HG02852 (cell line): ENCODE measurements around the gene CMTM4.
"Not testable (repeated sequence)": the region's sequence is repeated elsewhere in the genome, so short reads cannot be mapped to it uniquely, and the experiment has no call there.

Experiments used
- ATAC-seq: cut with Tn5 transposase; IDR thresholded peaks from one replicate; pipeline ENCODE4 v1.9.1; 2021; ENCODE audit warnings: mild to moderate bottlenecking, moderate library complexity; ENCODE audit not compliant: unreplicated experiment

The CMTM4 gene

GRCh38 chr16:66705790-66706505 is 9.4 kb upstream of the CMTM4 start:
- ATAC-seq = no peak

DNA sequence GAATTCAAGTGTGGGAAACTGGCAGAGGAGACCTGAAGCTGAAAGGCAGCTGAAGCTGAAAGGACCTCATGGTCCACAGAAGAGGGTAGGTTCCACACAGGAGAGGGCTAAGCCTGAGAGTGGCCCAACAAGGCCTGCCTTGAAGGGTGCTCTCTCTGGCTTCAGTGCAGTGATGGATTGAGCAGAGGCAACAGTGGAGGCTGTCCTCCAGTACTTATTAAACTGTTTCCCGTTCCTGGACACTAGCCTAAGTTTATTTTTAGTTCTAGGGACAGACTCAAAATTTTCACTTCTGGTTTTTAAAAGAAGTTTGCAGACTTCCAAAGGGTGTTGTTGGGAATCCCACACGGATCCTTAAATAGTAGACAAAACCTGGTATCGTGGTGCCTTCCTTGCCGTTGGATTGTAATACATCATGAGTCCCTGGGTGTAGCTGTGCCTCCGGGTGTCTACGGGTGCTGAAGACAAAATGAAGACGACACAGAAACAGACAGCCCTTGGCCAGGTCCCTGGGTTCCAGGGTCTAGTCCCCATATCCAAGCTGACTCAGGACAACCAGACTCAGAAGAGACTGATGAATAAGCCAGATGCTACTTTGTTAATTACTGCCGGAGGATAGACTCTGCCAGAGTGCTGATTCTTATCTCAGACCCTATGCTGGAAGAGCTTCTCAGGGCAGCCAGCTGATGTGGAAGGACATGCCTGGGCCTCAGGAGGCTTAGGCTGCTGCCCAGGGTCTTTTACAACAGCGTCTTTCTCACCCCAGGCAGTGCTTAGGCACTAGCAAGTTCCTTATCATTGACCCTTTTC is 7.1 kb upstream of the CMTM4 start:
- no peak for ATAC-seq

GRCh38 chr16:66701516-66701915 is 5.0 kb upstream of the CMTM4 start:
- no peak for ATAC-seq

DNA sequence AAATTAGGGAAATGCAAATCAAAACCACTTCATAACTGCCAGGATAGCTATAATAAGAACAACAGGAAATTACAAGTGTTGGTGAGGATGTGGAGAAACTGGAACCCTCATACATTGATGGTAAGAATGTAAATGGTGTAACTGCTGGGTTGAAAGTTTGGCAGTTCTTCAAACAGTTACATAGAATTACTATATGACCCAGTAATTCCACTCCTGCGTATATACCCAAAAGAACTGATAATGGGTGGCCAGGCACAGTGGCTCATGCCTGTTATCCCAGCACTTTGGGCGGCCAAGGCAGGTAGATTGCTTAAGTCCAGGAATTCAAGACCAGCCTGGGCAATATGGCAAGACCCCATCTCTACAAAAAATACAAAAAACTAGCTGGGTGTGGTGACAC is 4.5 kb upstream of the CMTM4 start:
- ATAC-seq = no peak

DNA sequence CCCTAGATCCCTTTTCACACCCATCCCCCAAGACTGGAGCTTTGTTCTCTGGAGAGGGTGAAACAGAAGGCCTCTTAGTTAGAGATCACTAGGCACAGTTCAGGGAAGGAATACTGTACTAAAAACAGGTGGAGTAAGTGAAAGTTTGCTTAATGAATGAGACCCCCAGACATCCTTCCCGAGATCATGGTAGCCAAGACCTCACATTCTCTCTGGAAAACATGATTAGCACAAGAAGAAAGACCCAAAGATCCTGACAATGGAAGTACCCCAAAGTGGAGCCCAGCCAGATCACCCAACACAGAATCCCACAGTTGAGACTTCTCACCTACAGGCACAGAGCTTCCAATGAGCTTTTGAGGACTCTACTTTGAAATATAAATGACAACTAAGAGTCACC is 3.4 kb upstream of the CMTM4 start:
- ATAC-seq = no peak

- ATAC-seq = no peak
These were observed 1.5 kb upstream of the CMTM4 start for GRCh38 chr16:66698046-66698445.

GRCh38 chr16:66695935-66696668 is 441 bp downstream of the CMTM4 start:
- peak; percentile 56 for ATAC-seq

DNA sequence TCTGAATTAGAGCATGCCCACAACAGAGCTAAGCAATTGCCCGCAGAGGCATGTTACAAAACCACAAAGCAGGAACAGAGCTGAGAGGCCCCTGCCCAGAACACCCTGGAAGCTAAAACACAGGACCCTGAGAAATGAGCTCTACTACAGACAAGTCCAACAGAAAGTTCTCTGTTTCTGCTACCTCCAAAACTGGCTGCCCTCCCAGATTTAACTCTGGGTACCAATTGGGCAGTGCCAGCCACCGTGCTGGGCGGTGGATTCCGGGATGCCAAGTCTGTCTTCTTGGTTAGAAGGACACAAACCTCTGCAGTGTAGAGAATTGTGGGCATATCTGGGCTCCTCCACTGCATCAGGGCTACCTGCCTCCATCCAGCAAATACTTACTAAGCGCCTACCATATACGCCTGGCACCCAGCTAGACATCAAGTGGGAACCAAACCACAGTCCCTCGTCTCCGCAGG is 1.0 kb downstream of the CMTM4 start:
- no peak for ATAC-seq

DNA sequence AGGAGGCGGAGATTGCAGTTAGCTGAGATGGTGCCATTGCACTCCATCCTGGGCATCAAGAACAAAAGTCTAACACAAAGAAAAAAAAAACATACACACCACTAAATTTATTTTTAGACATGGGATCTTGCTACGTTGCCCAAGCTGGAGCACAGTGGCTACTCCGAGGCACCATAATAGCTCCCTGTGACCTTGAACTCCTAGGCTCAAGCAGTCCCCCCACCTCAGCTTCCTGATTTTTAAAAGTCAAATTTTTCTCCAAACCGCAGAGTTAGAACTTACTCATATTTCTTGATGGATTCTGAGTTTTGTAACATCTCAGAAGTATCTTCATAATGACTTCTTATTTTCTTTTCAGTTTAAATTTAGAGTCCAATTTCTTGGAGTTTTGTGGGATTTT is 3.4 kb downstream of the CMTM4 start:
- no peak for ATAC-seq

- no peak for ATAC-seq
These were observed 4.2 kb downstream of the CMTM4 start for GRCh38 chr16:66692341-66692740.

- no peak for ATAC-seq
These were observed 5.3 kb downstream of the CMTM4 start for GRCh38 chr16:66691234-66691633.

DNA sequence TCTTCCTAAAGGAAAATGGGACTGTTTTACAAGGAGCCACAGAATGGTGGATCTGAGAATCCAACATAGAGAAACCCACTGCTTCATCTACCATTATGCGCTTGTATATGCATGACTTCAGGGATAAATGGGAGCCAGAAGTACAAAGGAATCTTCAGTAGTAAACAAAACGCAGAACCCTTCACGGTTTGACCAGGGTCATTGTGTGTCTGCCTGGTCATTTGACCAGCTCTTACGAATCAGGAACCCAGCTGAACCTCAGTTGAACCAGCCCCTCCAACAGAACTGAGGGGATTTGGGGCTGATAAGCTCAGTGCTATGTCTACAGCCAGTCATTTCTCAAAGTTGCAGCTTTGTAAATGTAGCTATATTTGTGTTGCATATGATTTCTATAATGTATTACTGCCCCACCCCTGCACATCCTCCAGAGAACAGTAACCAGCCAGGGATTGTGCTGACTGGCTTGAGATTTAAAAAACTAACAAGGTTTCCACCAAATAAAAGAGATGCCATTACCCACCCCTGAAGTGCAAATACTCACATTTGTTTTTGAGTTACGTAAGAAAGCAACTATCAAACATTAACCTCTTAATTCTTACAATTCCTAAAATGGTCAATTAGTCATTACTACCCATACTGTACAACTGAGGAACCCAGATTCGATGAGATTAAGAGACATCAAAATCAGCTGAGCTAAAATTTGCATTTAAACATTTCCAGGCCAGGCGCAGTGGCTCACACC is 6.3 kb downstream of the CMTM4 start:
- ATAC-seq = no peak

GRCh38 chr16:66689282-66689681 is 7.3 kb downstream of the CMTM4 start:
- ATAC-seq = no peak

GRCh38 chr16:66687906-66688625 is 8.5 kb downstream of the CMTM4 start:
- no peak for ATAC-seq

GRCh38 chr16:66685501-66686115 is 10.9 kb downstream of the CMTM4 start:
- ATAC-seq = not testable (repeated sequence)

DNA sequence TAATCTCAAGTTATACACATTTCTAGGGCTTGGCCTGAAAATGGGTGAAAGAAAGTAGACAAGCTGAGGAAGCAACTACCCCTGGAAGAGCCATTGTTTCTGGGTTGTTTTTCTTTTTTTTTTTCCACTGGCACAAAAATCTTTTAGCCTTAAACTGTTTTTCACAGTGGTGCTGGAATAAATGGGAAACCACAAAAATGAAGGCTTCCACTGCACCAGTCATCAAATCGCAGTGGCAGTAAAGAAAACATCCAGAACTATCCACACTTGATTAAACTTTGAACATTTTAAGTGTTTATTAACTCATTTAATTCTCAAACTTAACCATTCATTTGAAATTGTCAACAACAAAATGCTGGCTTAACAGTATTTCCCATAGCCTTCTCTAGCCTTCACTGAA is 14.3 kb downstream of the CMTM4 start:
- no peak for ATAC-seq

- no peak for ATAC-seq
These were observed 14.9 kb downstream of the CMTM4 start for GRCh38 chr16:66681676-66682075.

DNA sequence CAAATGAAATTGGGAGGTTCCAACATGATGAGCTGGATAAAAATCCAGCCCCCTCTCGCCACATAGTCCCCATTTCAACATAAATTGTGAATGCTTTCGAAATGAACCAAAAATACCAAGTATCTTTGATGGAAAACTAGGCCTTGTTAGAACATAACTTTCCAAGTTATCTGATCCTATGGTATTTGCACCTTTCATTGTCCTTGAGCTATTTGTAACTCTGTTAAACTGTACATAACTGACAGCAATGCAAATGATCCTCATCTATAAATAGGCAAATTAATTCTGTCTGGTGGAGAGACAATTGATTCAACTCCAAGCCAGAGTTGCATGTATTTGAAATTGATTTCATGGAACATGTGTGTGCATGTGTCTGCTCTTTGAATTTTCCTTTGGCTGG is 18.2 kb downstream of the CMTM4 start:
- no peak for ATAC-seq

DNA sequence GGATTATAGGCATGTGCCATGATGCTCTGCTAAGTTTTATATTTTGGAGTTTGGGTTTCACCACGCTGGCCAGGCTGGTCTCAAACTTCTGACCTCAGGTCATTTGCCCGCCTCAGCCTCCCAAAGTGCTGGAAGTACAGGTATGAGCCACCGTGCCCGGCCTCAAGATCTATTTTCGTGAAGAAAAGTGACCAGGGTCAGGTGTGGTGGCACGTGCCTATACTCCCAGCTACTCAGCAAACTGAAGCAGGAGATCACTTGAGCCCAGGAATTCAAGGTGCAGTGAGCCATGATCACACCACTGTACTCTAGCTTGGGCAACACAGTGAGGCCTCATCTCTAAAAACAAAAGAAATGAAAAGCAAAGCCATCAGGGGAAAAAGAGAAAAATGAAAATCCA is 18.7 kb downstream of the CMTM4 start:
- ATAC-seq = no peak

- no peak for ATAC-seq
These were observed 19.4 kb downstream of the CMTM4 start for GRCh38 chr16:66677179-66677578.
